ENCODE data around the gene DTD2.

DTD2 gene

DNA sequence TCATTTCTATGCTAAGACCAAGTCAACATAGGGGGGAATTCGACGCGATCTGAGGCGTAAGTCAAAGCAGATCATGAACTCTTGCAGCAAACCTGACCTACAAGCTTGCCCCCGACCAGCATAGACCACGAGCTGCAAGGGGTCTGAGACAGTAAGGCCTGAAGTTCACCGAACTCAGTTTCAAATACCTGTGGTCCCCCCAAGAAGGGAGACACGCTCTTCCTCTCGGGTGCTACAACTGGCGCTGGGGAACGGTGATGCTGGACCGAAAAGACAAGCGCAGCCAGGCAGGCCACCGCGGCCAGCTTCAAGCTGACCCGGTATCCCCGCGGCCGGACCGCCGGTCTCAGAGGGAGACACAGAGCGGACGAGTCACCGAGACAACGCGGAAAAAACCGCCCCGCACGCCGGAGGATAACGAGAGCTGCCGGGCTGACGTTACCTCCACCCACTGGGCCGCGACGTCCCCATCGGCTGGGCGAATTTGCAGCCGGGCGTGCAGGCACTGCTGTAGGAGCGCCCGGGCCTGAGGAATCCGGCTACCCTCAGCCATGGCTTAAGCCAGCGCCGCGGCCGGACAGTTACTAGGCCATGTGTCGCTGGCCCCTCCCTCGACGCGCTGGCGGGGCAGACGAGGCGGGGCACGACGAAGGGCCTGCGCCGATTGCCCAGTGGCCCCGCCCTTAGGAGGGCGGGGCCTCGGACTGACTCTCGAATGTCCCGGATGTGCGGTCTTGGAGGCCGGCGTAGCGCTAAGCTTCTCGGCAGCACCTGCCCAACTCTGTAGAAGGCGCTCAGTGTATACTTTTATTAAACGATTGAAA lies at the start of gene DTD2:
Gene DTD2 (minus strand): TSS at position 666 of the 824 bp plus-strand sequence. CDS start 113 bp downstream, at position 553.
- TF ChIP-seq CTCF (IDR thresholded peaks at IDR 0.05; ENCODE audit: low read depth, low read length) (no peak), MAX (IDR thresholded peaks at IDR 0.05; ENCODE audit: low read depth, low read length) (peak; percentile 83), POLR2A (IDR thresholded peaks at IDR 0.05; ENCODE audit: extremely low read depth, insufficient read length) (peak; percentile 78), MYC (IDR thresholded peaks at IDR 0.05; ENCODE audit: low read depth, low read length) (peak; percentile 88)
- H3K4me3 ChIP-seq (ENCODE audit: low read depth, low read length), result peak within 1 kb of the TSS; percentile 86
- peak; percentile 94 for DNase-seq (ENCODE audit: low read depth)

- TF ChIP-seq MAX (IDR thresholded peaks at IDR 0.05; ENCODE audit: low read depth, low read length), result no peak
- no peak for TF ChIP-seq CTCF (IDR thresholded peaks at IDR 0.05; ENCODE audit: low read depth, low read length)
- TF ChIP-seq MYC (IDR thresholded peaks at IDR 0.05; ENCODE audit: low read depth, low read length), result no peak
- no peak for TF ChIP-seq POLR2A (IDR thresholded peaks at IDR 0.05; ENCODE audit: extremely low read depth, insufficient read length)
- no peak for DNase-seq (ENCODE audit: low read depth)
- no peak overlapping the region for H3K4me3 ChIP-seq (ENCODE audit: low read depth, low read length)
These were observed 48.1 kb upstream of the DTD2 start for GRCh38 chr14:31505411-31505810.

DNA sequence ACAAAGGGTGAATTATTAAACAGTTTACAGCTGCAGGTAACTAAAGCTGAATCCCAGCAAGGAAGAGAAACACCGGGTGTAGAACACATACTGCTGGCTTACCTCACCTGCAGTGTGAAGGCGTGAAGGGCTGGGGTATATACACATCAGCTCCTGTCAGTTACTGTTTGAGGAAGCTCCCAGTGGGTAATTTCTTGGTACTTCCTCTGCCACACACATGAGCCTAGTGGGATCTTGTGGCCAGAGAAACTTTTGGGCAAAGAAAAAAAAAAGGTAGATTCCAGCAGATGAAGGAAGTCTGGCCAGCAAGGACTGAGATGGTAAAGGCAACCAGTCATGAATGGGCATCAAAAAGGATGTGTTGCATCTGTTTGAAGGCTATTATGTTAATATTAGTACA lies 44.6 kb upstream of the DTD2 start:
- no peak for TF ChIP-seq MYC (IDR thresholded peaks at IDR 0.05; ENCODE audit: low read depth, low read length)
- no peak for TF ChIP-seq POLR2A (IDR thresholded peaks at IDR 0.05; ENCODE audit: extremely low read depth, insufficient read length)
- TF ChIP-seq MAX (IDR thresholded peaks at IDR 0.05; ENCODE audit: low read depth, low read length), result no peak
- TF ChIP-seq CTCF (IDR thresholded peaks at IDR 0.05; ENCODE audit: low read depth, low read length), result no peak
- H3K4me3 ChIP-seq (ENCODE audit: low read depth, low read length), result no peak overlapping the region
- DNase-seq (ENCODE audit: low read depth), result no peak

GRCh38 chr14:31492759-31493498 lies 35.6 kb upstream of the DTD2 start:
- DNase-seq (ENCODE audit: low read depth), result no peak
- no peak overlapping the region for H3K4me3 ChIP-seq (ENCODE audit: low read depth, low read length)
- TF ChIP-seq CTCF (IDR thresholded peaks at IDR 0.05; ENCODE audit: low read depth, low read length) (no peak), MYC (IDR thresholded peaks at IDR 0.05; ENCODE audit: low read depth, low read length) (no peak), POLR2A (IDR thresholded peaks at IDR 0.05; ENCODE audit: extremely low read depth, insufficient read length) (no peak), MAX (IDR thresholded peaks at IDR 0.05; ENCODE audit: low read depth, low read length) (no peak)

- no peak overlapping the region for H3K4me3 ChIP-seq (ENCODE audit: low read depth, low read length)
- TF ChIP-seq MYC (IDR thresholded peaks at IDR 0.05; ENCODE audit: low read depth, low read length) (no peak), POLR2A (IDR thresholded peaks at IDR 0.05; ENCODE audit: extremely low read depth, insufficient read length) (no peak), MAX (IDR thresholded peaks at IDR 0.05; ENCODE audit: low read depth, low read length) (no peak), CTCF (IDR thresholded peaks at IDR 0.05; ENCODE audit: low read depth, low read length) (no peak)
These were observed 32.4 kb upstream of the DTD2 start for GRCh38 chr14:31489691-31490090.

More at GRCh38 chr14:31489691-31490090, 32.4 kb upstream of the DTD2 start:
- peak; percentile 7 for DNase-seq (ENCODE audit: low read depth)
